H1 (cell line): Measurements from ENCODE around the gene ARL2BP. TPM values are rescaled to one million over a fixed set of nuclear protein-coding genes. Genes with fewer than 3 reads are reported as not detected.

ENCODE experiments used
- CTCF ChIA-PET: fragments of 300-600 bp; sonication (Branson Sonifier 250); formaldehyde crosslinking; loops from one replicate; lab custom pipeline; 2021; ENCODE audit not compliant: partially characterized antibody; lab: Charles Lee
- POLR2A ChIA-PET: fragments of 300-600 bp; sonication (Branson Sonifier 250); formaldehyde crosslinking; loops from one replicate; lab custom pipeline; 2021; ENCODE audit warnings: inconsistent platforms; ENCODE audit not compliant: partially characterized antibody; lab: Charles Lee
- DNase-seq, 2 experiments: peaks; one replicate each; pipeline versions ENCODE4 v3.0.0 to v3.0.0-alpha.2; 2010 to 2022; ENCODE audit warnings: low spot score in 2 of 2, low read depth in 1 of 2, mixed read lengths in 1 of 2
- FAIRE-seq: peaks from 2 replicates; lab custom pipeline; 2011; peaks lifted over from hg19 to GRCh38; lab: Jason Lieb, UNC
- H2AFZ ChIP-seq: 2 replicates; pipeline ENCODE4 v1.8.1; 2012; ENCODE audit warnings: low read length, inconsistent platforms
- H2AK5ac ChIP-seq: 2 replicates; pipeline ENCODE4 v1.6.1; 2013; ENCODE audit warnings: low read depth, low read length
- H2BK120ac ChIP-seq: replicated peaks from 2 replicates; pipeline ENCODE3; 2013; ENCODE audit warnings: low read depth, low read length, inconsistent platforms
- H2BK12ac ChIP-seq: 2 replicates; pipeline ENCODE4 v1.6.1; 2013; ENCODE audit warnings: low read depth, low read length
- H2BK15ac ChIP-seq: 2 replicates; pipeline ENCODE4 v1.6.1; 2013; ENCODE audit warnings: low read length
- H2BK20ac ChIP-seq: 2 replicates; pipeline ENCODE4 v1.6.1; 2013; ENCODE audit warnings: low read length
- H2BK5ac ChIP-seq: 2 replicates; pipeline ENCODE4 v1.6.1; 2013; ENCODE audit warnings: low read depth, low read length
- H3K14ac ChIP-seq: 2 replicates; pipeline ENCODE4 v1.6.1; 2013; ENCODE audit warnings: inconsistent platforms; ENCODE audit not compliant: insufficient read length
- H3K18ac ChIP-seq: 2 replicates; pipeline ENCODE4 v1.6.1; 2013; ENCODE audit warnings: low read length; ENCODE audit errors: extremely low read depth
- H3K23ac ChIP-seq: 2 replicates; pipeline ENCODE4 v1.6.1; 2013; ENCODE audit warnings: inconsistent platforms; ENCODE audit not compliant: insufficient read length
- H3K23me2 ChIP-seq: 2 replicates; pipeline ENCODE4 v1.6.1; 2013; ENCODE audit warnings: low read depth, low read length
- H3K27ac ChIP-seq: 2 replicates; pipeline ENCODE4 v1.6.1; 2011; ENCODE audit warnings: low read depth, low read length, inconsistent platforms
- H3K27me3 ChIP-seq, 4 experiments: replicated peaks in 1 of 4; 1 replicate in 1 of 4; 2 replicates in 3 of 4; pipeline versions ENCODE4 v1.6.1 to v1.8.1; 2011 to 2013; ENCODE audit warnings: low read length in 3 of 4, mild to moderate bottlenecking in 3 of 4, inconsistent platforms in 2 of 4, mixed read lengths in 2 of 4, moderate library complexity in 1 of 4; ENCODE audit not compliant: control insufficient read depth in 3 of 4, insufficient read depth in 3 of 4; ENCODE audit errors: extremely low read depth in 1 of 4
- H3K36me3 ChIP-seq, 4 experiments: 2 replicates each; pipeline versions ENCODE4 v1.6.1 to v1.8.1; 2011 to 2013; ENCODE audit warnings: mild to moderate bottlenecking in 4 of 4, low read length in 3 of 4, moderate library complexity in 2 of 4, control low read depth in 1 of 4, inconsistent platforms in 1 of 4; ENCODE audit not compliant: insufficient read depth in 4 of 4, control insufficient read depth in 2 of 4
- H3K4ac ChIP-seq: replicated peaks from 2 replicates; pipeline ENCODE3; 2013; ENCODE audit warnings: low read length, low read depth, mixed read lengths, inconsistent platforms; ENCODE audit not compliant: insufficient read length
- H3K4me1 ChIP-seq, 4 experiments: replicated peaks in 1 of 4; 1 replicate in 1 of 4; 2 replicates in 3 of 4; pipeline versions ENCODE4 v1.6.1 to v1.8.1; 2011 to 2013; ENCODE audit warnings: low read length in 3 of 4, inconsistent platforms in 2 of 4, mixed read lengths in 1 of 4; ENCODE audit not compliant: insufficient read depth in 4 of 4, control insufficient read depth in 3 of 4
- H3K4me2 ChIP-seq, 2 experiments: 2 replicates each; pipeline versions ENCODE4 v1.6.1 to v1.8.1; 2011 to 2013; ENCODE audit warnings: low read depth in 2 of 2, low read length in 2 of 2, control low read depth in 1 of 2, inconsistent platforms in 1 of 2, mild to moderate bottlenecking in 1 of 2; ENCODE audit not compliant: insufficient read depth in 1 of 2
- H3K4me3 ChIP-seq, 4 experiments: fragments of 200-600, 300-600 bp in 1 of 4; sonication (generic), shearing (Covaris generic), sonication (Bioruptor Twin) in 1 of 4; 2 replicates each; pipeline versions ENCODE4 v1.5.1 to v1.8.1; 2011 to 2016; ENCODE audit warnings: low read length in 4 of 4, low read depth in 3 of 4, control low read depth in 2 of 4, inconsistent platforms in 2 of 4, mild to moderate bottlenecking in 2 of 4, mixed read lengths in 1 of 4, moderate library complexity in 1 of 4; ENCODE audit not compliant: insufficient read depth in 2 of 4; ENCODE audit errors: extremely low read depth in 1 of 4
- H3K56ac ChIP-seq: replicated peaks from 2 replicates; pipeline ENCODE3; 2013; ENCODE audit warnings: low read depth, mild to moderate bottlenecking, mixed read lengths, low read length, inconsistent platforms; ENCODE audit not compliant: insufficient read length
- H3K79me1 ChIP-seq: 2 replicates; pipeline ENCODE4 v1.6.1; 2013; ENCODE audit warnings: low read depth, low read length, control low read depth
- H3K79me2 ChIP-seq, 2 experiments: 2 replicates each; pipeline versions ENCODE4 v1.6.1 to v1.8.1; 2012 to 2013; ENCODE audit warnings: low read length in 2 of 2, mild to moderate bottlenecking in 2 of 2, inconsistent platforms in 1 of 2; ENCODE audit not compliant: insufficient read depth in 2 of 2, control insufficient read depth in 1 of 2
- H3K9ac ChIP-seq, 4 experiments: replicated peaks in 1 of 4; 1 replicate in 1 of 4; 2 replicates in 3 of 4; pipeline versions ENCODE4 v1.6.1 to v1.8.1; 2011 to 2013; ENCODE audit warnings: low read depth in 3 of 4, low read length in 3 of 4, control low read depth in 2 of 4, mild to moderate bottlenecking in 2 of 4, moderate library complexity in 2 of 4, inconsistent platforms in 1 of 4; ENCODE audit errors: extremely low read depth in 1 of 4
- H3K9me3 ChIP-seq, 2 experiments: 2 replicates each; pipeline versions ENCODE4 v1.6.1 to v1.8.1; 2012 to 2013; ENCODE audit warnings: mild to moderate bottlenecking in 2 of 2, moderate library complexity in 2 of 2, control low read depth in 1 of 2, inconsistent platforms in 1 of 2, low read depth in 1 of 2, low read length in 1 of 2, mixed read lengths in 1 of 2; ENCODE audit not compliant: insufficient read depth in 2 of 2
- H4K20me1 ChIP-seq, 2 experiments: replicated peaks in 1 of 2; 2 replicates each; pipeline versions ENCODE3 to v1.8.1; 2011 to 2013; ENCODE audit warnings: inconsistent platforms in 2 of 2, low read length in 2 of 2, mild to moderate bottlenecking in 1 of 2; ENCODE audit not compliant: insufficient read depth in 2 of 2, control insufficient read depth in 1 of 2
- H4K5ac ChIP-seq: 2 replicates; pipeline ENCODE4 v1.6.1; 2013; ENCODE audit warnings: low read length, low read depth, mixed read lengths, inconsistent platforms; ENCODE audit not compliant: insufficient read length
- H4K8ac ChIP-seq: 2 replicates; pipeline ENCODE4 v1.8.0; 2013; ENCODE audit warnings: mild to moderate bottlenecking, moderate library complexity, low read length, inconsistent platforms; ENCODE audit not compliant: insufficient read depth; ENCODE audit errors: extremely low read depth
- H4K91ac ChIP-seq: replicated peaks from 2 replicates; pipeline ENCODE3; 2013; ENCODE audit warnings: low read length, mixed read lengths, inconsistent platforms; ENCODE audit not compliant: insufficient read length
- ASH2L ChIP-seq: fragments of 200-600, 300-600 bp; sonication (generic); IDR thresholded peaks from one replicate; pipeline ENCODE4 v1.7.1; 2017; ENCODE audit warnings: low read length
- CBX8 ChIP-seq: fragments of 300-800, 300-1000 bp; sonication (generic); IDR thresholded peaks from 2 replicates; pipeline ENCODE4 v1.7.1; 2016; ENCODE audit warnings: low read depth, low read length, borderline replicate concordance
- CTCF ChIP-seq, 3 experiments: IDR thresholded peaks; 1 replicate in 2 of 3; 2 replicates in 1 of 3; pipeline versions ENCODE4 v1.5.1 to v1.6.1; 2011; ENCODE audit warnings: low read length in 3 of 3, mild to moderate bottlenecking in 3 of 3, inconsistent platforms in 2 of 3, low read depth in 1 of 3, moderate library complexity in 1 of 3; ENCODE audit not compliant: insufficient read depth in 1 of 3; ENCODE audit errors: control extremely low read depth in 1 of 3
- EGR1 ChIP-seq: IDR thresholded peaks from 2 replicates; pipeline ENCODE4 v1.6.1; 2011; ENCODE audit warnings: low read depth, low read length, borderline replicate concordance
- FOSL1 ChIP-seq: IDR thresholded peaks from 2 replicates; pipeline ENCODE4 v1.6.1; 2011; ENCODE audit warnings: mild to moderate bottlenecking, low read depth, low read length, moderate library complexity; ENCODE audit not compliant: insufficient read depth
- HDAC2 ChIP-seq, 2 experiments: fragments of 300-600 bp in 1 of 2; sonication (generic) in 1 of 2; IDR thresholded peaks; 2 replicates each; pipeline ENCODE4 v1.6.1; 2011 to 2012; ENCODE audit warnings: low read depth in 2 of 2, low read length in 2 of 2, mild to moderate bottlenecking in 2 of 2, moderate library complexity in 2 of 2, borderline replicate concordance in 1 of 2, inconsistent platforms in 1 of 2
- RAD21 ChIP-seq, 2 experiments: IDR thresholded peaks in 1 of 2; conservative IDR thresholded peaks in 1 of 2; 2 replicates each; pipeline ENCODE4 v1.6.1; 2011; ENCODE audit warnings: low read depth in 2 of 2, low read length in 2 of 2, improper control_type of control experiment in 1 of 2, inconsistent platforms in 1 of 2, mild to moderate bottlenecking in 1 of 2, moderate library complexity in 1 of 2
- SIX5 ChIP-seq: IDR thresholded peaks from 2 replicates; pipeline ENCODE4 v1.6.1; 2011; ENCODE audit warnings: mild to moderate bottlenecking, low read depth, low read length
- SP2 ChIP-seq: IDR thresholded peaks from 2 replicates; pipeline ENCODE4 v1.6.1; 2012; ENCODE audit warnings: mild to moderate bottlenecking, low read length, inconsistent platforms
- SRF ChIP-seq: IDR thresholded peaks from 2 replicates; pipeline ENCODE4 v1.6.1; 2011; ENCODE audit warnings: mild to moderate bottlenecking, low read depth, low read length, moderate library complexity
- SUZ12 ChIP-seq: fragments of 200-600 bp; sonication (generic); IDR thresholded peaks from 2 replicates; pipeline ENCODE4 v1.6.1; 2012; ENCODE audit warnings: mild to moderate bottlenecking, inconsistent platforms, low read length, moderate library complexity, mixed read lengths
- TCF12 ChIP-seq: IDR thresholded peaks from 2 replicates; pipeline ENCODE4 v1.6.1; 2011; ENCODE audit warnings: low read depth, mild to moderate bottlenecking, low read length
- WGBS, 2 experiments: shearing (Covaris generic) in 1 of 2; methylation state at CpG; one replicate each; pipeline versions ENCODE4 v1.1.6 to v1.1.7; 2013 to 2015; ENCODE audit warnings: low lambda C conversion rate in 2 of 2, mixed read lengths in 2 of 2, inconsistent platforms in 1 of 2, low coverage in 1 of 2, missing lambda C conversion rate in 1 of 2; ENCODE audit not compliant: insufficient replicate concordance in 2 of 2, insufficient coverage in 1 of 2, insufficient read length in 1 of 2; ENCODE audit errors: extremely low coverage in 1 of 2, missing lambda C conversion rate in 1 of 2; 5-methylcytosine and 5-hydroxymethylcytosine counted together
- polyA plus RNA-seq, 7 experiments: library from polyadenylated mRNA; depleted of rRNA in 3 of 7; stranded (reverse) in 5 of 7; unstranded in 2 of 7; fragments of >200 nt in 5 of 7; fragments of 200-250 nt in 2 of 7; gene quantifications; 1 replicate in 5 of 7; 2 replicates in 1 of 7; 4 replicates in 1 of 7; pipeline versions ENCODE4 v1.2.1 to v1.2.3, GENCODE V29; 2011 to 2013; ENCODE audit warnings: missing spikeins in 2 of 7, mixed read lengths in 2 of 7
- total RNA-seq: library from RNA; stranded (reverse); fragmentation: NEBNext Ultra II Directional; extraction: Animal tissue kit (Norgen Biotek cat#: 25700); gene quantifications from 2 replicates; pipeline ENCODE4 v1.2.1, GENCODE V29; 2021

Gene ARL2BP
- total and polyA plus RNA-seq, 2 of the 8 experiments (the other 6 are each of a cell fraction or from before 2014, with no cell fraction given), result 13.6 to 18.3 TPM

GRCh38 chr16:57216968-57217367 lies 28.1 kb upstream of the ARL2BP start:
- ChIA-PET POLR2A (no interaction called here), CTCF (interaction anchor here (1.1 kb wide), 1 partner anchor 12 kb away, joined by 4 read pairs; no protein-coding TSS in a partner anchor)
- Histone ChIP-seq H4K5ac (no peak overlapping the region), H2BK120ac (no peak overlapping the region), H4K91ac (no peak overlapping the region), H3K27ac (no peak overlapping the region), H2BK12ac (no peak overlapping the region), H2AFZ (no peak overlapping the region), H3K79me1 (no peaks in the 10 kb centered on the region), H3K14ac (no peak overlapping the region), H4K8ac (no peak overlapping the region), H3K56ac (no peak overlapping the region), H3K4ac (no peak overlapping the region), H3K23ac (no peak overlapping the region), H3K9me3 (no peaks in the 10 kb centered on the region), H3K18ac (no peak overlapping the region), H4K20me1 (peaks cover 0 to 2% of the 10 kb centered on the region in 2 experiments), H3K4me3 (no peak overlapping the region), H3K27me3 (no peaks in the 10 kb centered on the region), H3K36me3 (peaks cover 7 to 65% (median 30%) of the 10 kb centered on the region in 4 experiments; a peak in 7 of 8 replicates), H2AK5ac (no peak overlapping the region), H3K4me2 (no peak overlapping the region), H3K9ac (no peak overlapping the region), H2BK20ac (no peak overlapping the region), H3K4me1 (no peaks in the 10 kb centered on the region), H3K23me2 (no peaks in the 10 kb centered on the region), H2BK5ac (no peak overlapping the region), H2BK15ac (no peak overlapping the region), H3K79me2 (no peaks in the 10 kb centered on the region)
- WGBS, 2 experiments, result 77% methylated on average over 2 of the region's 2 CpGs; no CpG with 5 or more reads in 1 of the 2 experiments
- no peak for FAIRE-seq
- no peak for DNase-seq
- TF ChIP-seq ASH2L (no peak), SIX5 (no peak), SP2 (no peak), SUZ12 (no peak), EGR1 (no peak), HDAC2 (IDR thresholded peaks at IDR 0.05; ENCODE audit: borderline replicate concordance in 1 of 2, low read depth in 2 of 2, low read length in 2 of 2) (no peak), SRF (no peak), CTCF (IDR thresholded peaks at IDR 0.05; ENCODE audit: control extremely low read depth in 1 of 3, insufficient read depth in 1 of 3, low read depth in 1 of 3, low read length in 3 of 3) (no peak), CBX8 (no peak), TCF12 (no peak), FOSL1 (no peak), RAD21 (IDR thresholded peaks at IDR 0.05 in 1 of 2, conservative IDR thresholded peaks at IDR 0.05 in 1 of 2; ENCODE audit: low read depth in 2 of 2, low read length in 2 of 2) (no peak)
